K562 (cell line): ENCODE results near the gene PRRT1. TPM values are rescaled to one million over a fixed set of nuclear protein-coding genes. Genes with fewer than 3 reads are reported as not detected.

Experiments used
- HNRNPL ChIP-seq: fragments of 200-400 bp; formaldehyde crosslinking; IDR thresholded peaks from 2 replicates; pipeline ENCODE4 v1.6.1; 2017; ENCODE audit warnings: low read depth, mild to moderate bottlenecking, low read length
- MAFF ChIP-seq: IDR thresholded peaks from 2 replicates; pipeline ENCODE4 v1.6.1; 2012; ENCODE audit warnings: low read length, improper control_type of control experiment
- NFE2 ChIP-seq: IDR thresholded peaks from 2 replicates; pipeline ENCODE4 v1.6.1; 2014; ENCODE audit warnings: antibody characterized with exemption, low read depth
- NR2C2 ChIP-seq, 2 experiments: fragments of 200-800 bp in 1 of 2; sonication (Bioruptor generic) in 1 of 2; sonication (generic) in 1 of 2; formaldehyde crosslinking in 1 of 2; IDR thresholded peaks; 2 replicates each; pipeline versions ENCODE4 v1.6.1 to v1.8.0; 2016 to 2022; ENCODE audit warnings: mild to moderate bottlenecking in 1 of 2, missing compliant biosample characterization in 1 of 2, missing genetic modification characterization in 1 of 2, missing genetic modification reagents in 1 of 2
- POLR2H ChIP-seq: IDR thresholded peaks from 2 replicates; pipeline ENCODE4 v1.6.1; 2016; ENCODE audit warnings: missing genetic modification characterization, low read depth, mild to moderate bottlenecking, control low read depth, missing compliant biosample characterization, moderate library complexity
- ZNF766 ChIP-seq: fragments of 200-800 bp; sonication (Bioruptor generic); conservative IDR thresholded peaks from 2 replicates; pipeline ENCODE4 v1.6.1; 2016; ENCODE audit warnings: missing genetic modification characterization, missing compliant biosample characterization
- polyA plus RNA-seq, 8 experiments: library from polyadenylated mRNA; depleted of rRNA in 4 of 8; stranded (reverse) in 5 of 8; unstranded in 3 of 8; fragments of >200 nt; fragmentation: Nextera tagmentation in 2 of 8; fragmentation: Illumina TruSeq in 1 of 8; extraction: Ambion mirVana in 2 of 8; extraction: Trizol in 1 of 8; gene quantifications; 2 replicates each; pipeline versions ENCODE4 v1.2.1 to v1.2.3, GENCODE V29; 2011 to 2014; ENCODE audit warnings: inconsistent platforms in 1 of 8, missing spikeins in 1 of 8
- total RNA-seq, 7 experiments: library from RNA; depleted of rRNA in 6 of 7; stranded (reverse); fragments of >200 nt in 6 of 7; fragmentation: Illumina TruSeq in 2 of 7; extraction: Trizol in 2 of 7; gene quantifications; 2 replicates each; pipeline versions ENCODE4 v1.2.1 to v1.2.3, GENCODE V29; 2011 to 2021; ENCODE audit warnings: low replicate concordance in 1 of 7
- TF ChIP-seq, protein P1 (sequence below): sonication (generic); formaldehyde crosslinking; IDR thresholded peaks from 2 replicates; pipeline ENCODE4 v1.8.0; 2022; ENCODE audit warnings: mild to moderate bottlenecking, missing genetic modification reagents
- TF ChIP-seq, protein P2 (sequence below): sonication (generic); formaldehyde crosslinking; IDR thresholded peaks from 2 replicates; pipeline ENCODE4 v1.8.1; 2022; ENCODE audit warnings: missing genetic modification reagents
- TF ChIP-seq, protein P3 (sequence below): fragments of 250-450 bp; sonication (Bioruptor Pico); IDR thresholded peaks from 2 replicates; pipeline ENCODE4 v1.5.0; 2021
- TF ChIP-seq, protein P4 (sequence below): fragments of 250-450 bp; sonication (Bioruptor Pico); IDR thresholded peaks from 2 replicates; pipeline ENCODE4 v1.8.0; 2021; ENCODE audit warnings: moderate library complexity, mild to moderate bottlenecking, inconsistent platforms

The PRRT1 gene
- total and polyA plus RNA-seq, 9 of the 15 experiments (the other 6 are each of a cell fraction or from before 2014, with no cell fraction given) = 0.14 to 3.5 (median 0.41) TPM

DNA sequence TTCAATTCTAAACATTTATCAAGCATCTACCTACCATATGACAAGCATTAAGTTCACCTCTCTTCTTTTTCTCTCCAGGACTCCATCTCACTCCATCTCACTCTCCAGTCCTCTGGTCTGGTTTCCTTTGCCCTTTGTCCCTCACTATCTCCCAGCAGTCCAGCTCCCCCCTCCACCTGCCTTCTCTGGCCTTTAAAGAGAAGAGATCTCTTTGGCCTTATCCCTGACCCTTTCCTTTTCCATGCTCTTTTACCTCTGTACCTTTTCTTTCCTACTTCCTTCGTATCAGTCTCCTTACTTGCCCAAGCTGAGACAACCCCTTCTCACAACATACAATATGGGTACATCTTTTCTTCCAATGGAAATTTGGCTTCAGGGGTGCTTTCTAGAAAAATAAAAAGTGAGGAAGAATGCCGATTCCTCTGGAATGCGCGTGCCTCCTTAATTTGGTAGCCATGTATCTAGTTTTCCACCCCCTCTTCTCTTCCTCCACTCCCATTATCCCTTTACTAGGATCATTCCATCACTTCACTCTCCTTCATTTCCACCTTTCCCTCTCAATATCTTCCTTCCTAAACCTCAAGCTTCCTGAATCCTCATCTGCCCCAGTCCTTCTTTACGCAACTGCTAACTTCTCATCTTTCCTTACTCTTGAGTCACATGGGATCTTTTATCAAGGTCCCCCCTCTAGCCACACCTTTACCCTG, 24.9 kb upstream of the PRRT1 start (continued):
- TF ChIP-seq, protein P1, sequence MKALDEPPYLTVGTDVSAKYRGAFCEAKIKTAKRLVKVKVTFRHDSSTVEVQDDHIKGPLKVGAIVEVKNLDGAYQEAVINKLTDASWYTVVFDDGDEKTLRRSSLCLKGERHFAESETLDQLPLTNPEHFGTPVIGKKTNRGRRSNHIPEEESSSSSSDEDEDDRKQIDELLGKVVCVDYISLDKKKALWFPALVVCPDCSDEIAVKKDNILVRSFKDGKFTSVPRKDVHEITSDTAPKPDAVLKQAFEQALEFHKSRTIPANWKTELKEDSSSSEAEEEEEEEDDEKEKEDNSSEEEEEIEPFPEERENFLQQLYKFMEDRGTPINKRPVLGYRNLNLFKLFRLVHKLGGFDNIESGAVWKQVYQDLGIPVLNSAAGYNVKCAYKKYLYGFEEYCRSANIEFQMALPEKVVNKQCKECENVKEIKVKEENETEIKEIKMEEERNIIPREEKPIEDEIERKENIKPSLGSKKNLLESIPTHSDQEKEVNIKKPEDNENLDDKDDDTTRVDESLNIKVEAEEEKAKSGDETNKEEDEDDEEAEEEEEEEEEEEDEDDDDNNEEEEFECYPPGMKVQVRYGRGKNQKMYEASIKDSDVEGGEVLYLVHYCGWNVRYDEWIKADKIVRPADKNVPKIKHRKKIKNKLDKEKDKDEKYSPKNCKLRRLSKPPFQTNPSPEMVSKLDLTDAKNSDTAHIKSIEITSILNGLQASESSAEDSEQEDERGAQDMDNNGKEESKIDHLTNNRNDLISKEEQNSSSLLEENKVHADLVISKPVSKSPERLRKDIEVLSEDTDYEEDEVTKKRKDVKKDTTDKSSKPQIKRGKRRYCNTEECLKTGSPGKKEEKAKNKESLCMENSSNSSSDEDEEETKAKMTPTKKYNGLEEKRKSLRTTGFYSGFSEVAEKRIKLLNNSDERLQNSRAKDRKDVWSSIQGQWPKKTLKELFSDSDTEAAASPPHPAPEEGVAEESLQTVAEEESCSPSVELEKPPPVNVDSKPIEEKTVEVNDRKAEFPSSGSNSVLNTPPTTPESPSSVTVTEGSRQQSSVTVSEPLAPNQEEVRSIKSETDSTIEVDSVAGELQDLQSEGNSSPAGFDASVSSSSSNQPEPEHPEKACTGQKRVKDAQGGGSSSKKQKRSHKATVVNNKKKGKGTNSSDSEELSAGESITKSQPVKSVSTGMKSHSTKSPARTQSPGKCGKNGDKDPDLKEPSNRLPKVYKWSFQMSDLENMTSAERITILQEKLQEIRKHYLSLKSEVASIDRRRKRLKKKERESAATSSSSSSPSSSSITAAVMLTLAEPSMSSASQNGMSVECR (CRISPR knock-in tag) = no peak
- TF ChIP-seq MAFF (no peak), NR2C2 (CRISPR knock-in tag; IDR thresholded peaks at IDR 0.05) (no peak), NR2C2 (tag; IDR thresholded peaks at IDR 0.05) (no peak), HNRNPL (no peak), POLR2H (no peak), ZNF766 (no peak), NFE2 (no peak)
- TF ChIP-seq, protein P2, sequence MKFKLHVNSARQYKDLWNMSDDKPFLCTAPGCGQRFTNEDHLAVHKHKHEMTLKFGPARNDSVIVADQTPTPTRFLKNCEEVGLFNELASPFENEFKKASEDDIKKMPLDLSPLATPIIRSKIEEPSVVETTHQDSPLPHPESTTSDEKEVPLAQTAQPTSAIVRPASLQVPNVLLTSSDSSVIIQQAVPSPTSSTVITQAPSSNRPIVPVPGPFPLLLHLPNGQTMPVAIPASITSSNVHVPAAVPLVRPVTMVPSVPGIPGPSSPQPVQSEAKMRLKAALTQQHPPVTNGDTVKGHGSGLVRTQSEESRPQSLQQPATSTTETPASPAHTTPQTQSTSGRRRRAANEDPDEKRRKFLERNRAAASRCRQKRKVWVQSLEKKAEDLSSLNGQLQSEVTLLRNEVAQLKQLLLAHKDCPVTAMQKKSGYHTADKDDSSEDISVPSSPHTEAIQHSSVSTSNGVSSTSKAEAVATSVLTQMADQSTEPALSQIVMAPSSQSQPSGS (CRISPR knock-in tag) = no peak
- TF ChIP-seq, protein P3, sequence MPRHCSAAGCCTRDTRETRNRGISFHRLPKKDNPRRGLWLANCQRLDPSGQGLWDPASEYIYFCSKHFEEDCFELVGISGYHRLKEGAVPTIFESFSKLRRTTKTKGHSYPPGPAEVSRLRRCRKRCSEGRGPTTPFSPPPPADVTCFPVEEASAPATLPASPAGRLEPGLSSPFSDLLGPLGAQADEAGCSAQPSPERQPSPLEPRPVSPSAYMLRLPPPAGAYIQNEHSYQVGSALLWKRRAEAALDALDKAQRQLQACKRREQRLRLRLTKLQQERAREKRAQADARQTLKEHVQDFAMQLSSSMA = no peak
- TF ChIP-seq, protein P4, sequence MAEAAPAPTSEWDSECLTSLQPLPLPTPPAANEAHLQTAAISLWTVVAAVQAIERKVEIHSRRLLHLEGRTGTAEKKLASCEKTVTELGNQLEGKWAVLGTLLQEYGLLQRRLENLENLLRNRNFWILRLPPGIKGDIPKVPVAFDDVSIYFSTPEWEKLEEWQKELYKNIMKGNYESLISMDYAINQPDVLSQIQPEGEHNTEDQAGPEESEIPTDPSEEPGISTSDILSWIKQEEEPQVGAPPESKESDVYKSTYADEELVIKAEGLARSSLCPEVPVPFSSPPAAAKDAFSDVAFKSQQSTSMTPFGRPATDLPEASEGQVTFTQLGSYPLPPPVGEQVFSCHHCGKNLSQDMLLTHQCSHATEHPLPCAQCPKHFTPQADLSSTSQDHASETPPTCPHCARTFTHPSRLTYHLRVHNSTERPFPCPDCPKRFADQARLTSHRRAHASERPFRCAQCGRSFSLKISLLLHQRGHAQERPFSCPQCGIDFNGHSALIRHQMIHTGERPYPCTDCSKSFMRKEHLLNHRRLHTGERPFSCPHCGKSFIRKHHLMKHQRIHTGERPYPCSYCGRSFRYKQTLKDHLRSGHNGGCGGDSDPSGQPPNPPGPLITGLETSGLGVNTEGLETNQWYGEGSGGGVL = no peak
